Activated T-cell treated with anti-CD3 and anti-CD28 coated beads for 4 hours (primary cell): ENCODE data around the gene FUT2.

ENCODE experiments used
- DNase-seq: peaks from one replicate; pipeline ENCODE4 v3.0.0-alpha.2; 2020

FUT2 gene

GRCh38 chr19:48755084-48755641 lies 59.4 kb downstream of the FUT2 start, which contains the start of gene FGF21:
Gene FGF21 (plus strand): TSS chr19:48755524. CDS start chr19:48756237, 713 bp downstream.
- no peak for DNase-seq
